ENCODE data around the gene ZNF181.

Gene ZNF181

GRCh38 chr19:34793565-34793964 is 59.5 kb downstream of the ZNF181 start:
- Histone ChIP-seq H3K9me3 (ENCODE audit: low read length) (no peaks in the 10 kb centered on the region), H3K36me3 (ENCODE audit: insufficient read depth, low read length) (no peaks in the 10 kb centered on the region), H3K9ac (ENCODE audit: low read length) (no peak overlapping the region), H3K27me3 (ENCODE audit: control insufficient read depth in 1 of 2, insufficient read depth in 2 of 2, low read length in 2 of 2) (no peaks in the 10 kb centered on the region), H3K4me3 (ENCODE audit: low read depth in 1 of 2, low read length in 2 of 2) (peak overlapping the region in 1 of 2 donors; percentile 35), H3K4me1 (ENCODE audit: insufficient read depth, low read length) (no peaks in the 10 kb centered on the region), H3K27ac (ENCODE audit: low read depth, low read length) (no peak overlapping the region)

GRCh38 chr19:34794066-34794960 is 60.3 kb downstream of the ZNF181 start:
- Histone ChIP-seq H3K9me3 (ENCODE audit: low read length) (no peaks in the 10 kb centered on the region), H3K36me3 (ENCODE audit: insufficient read depth, low read length) (no peaks in the 10 kb centered on the region), H3K4me3 (ENCODE audit: low read depth in 1 of 2, low read length in 2 of 2) (no peak overlapping the region), H3K27ac (ENCODE audit: low read depth, low read length) (no peak overlapping the region), H3K9ac (ENCODE audit: low read length) (no peak overlapping the region), H3K4me1 (ENCODE audit: insufficient read depth, low read length) (no peaks in the 10 kb centered on the region), H3K27me3 (ENCODE audit: control insufficient read depth in 1 of 2, insufficient read depth in 2 of 2, low read length in 2 of 2) (no peaks in the 10 kb centered on the region)

Measured in muscle layer of colon (tissue), 2 donors.